Activated CD4-positive, alpha-beta T cell treated with anti-CD3 and anti-CD28 coated beads, Interleukin-2, amount 10 ng/mL, durations not matched to agents 24 days and 14 days (primary cell): ENCODE measurements around the gene CDKL2. TPM values are rescaled to one million over a fixed set of nuclear protein-coding genes. Genes with fewer than 3 reads are reported as not detected.
"Not testable (repeated sequence)": the region's sequence is repeated elsewhere in the genome, so short reads cannot be mapped to it uniquely, and the experiment has no call there.

Experiments used
- DNase-seq: peaks from one replicate; pipeline ENCODE4 v3.0.0; 2022
- H3K27ac Mint-ChIP-seq: one replicate; pipeline ENCODE4 v1.8.0; 2022; ENCODE audit warnings: mild to moderate bottlenecking, mixed read lengths
- H3K27me3 Mint-ChIP-seq: one replicate; pipeline ENCODE4 v1.8.0; 2022; ENCODE audit warnings: mixed read lengths
- H3K36me3 Mint-ChIP-seq: one replicate; pipeline ENCODE4 v1.8.0; 2022; ENCODE audit warnings: low read depth, mild to moderate bottlenecking, mixed read lengths
- H3K4me1 Mint-ChIP-seq: one replicate; pipeline ENCODE4 v1.8.0; 2021; ENCODE audit warnings: mixed read lengths
- H3K4me3 Mint-ChIP-seq: one replicate; pipeline ENCODE4 v1.8.0; 2022; ENCODE audit warnings: mild to moderate bottlenecking, moderate library complexity, mixed read lengths
- H3K9me3 Mint-ChIP-seq: one replicate; pipeline ENCODE4 v1.8.0; 2021; ENCODE audit warnings: mixed read lengths
- intact Hi-C: fragments of 100-400 bp; cut with micrococcal nuclease; formaldehyde crosslinking; loops from one replicate; pipeline ENCODE4 v1.15.1; 2023
- total RNA-seq: library from RNA; stranded (reverse); gene quantifications from 2 replicates; pipeline ENCODE4 v1.2.3, GENCODE V29; 2022

Gene CDKL2
- total RNA-seq, 1 donor from 2014 or later: not detected

- Mint-ChIP-seq H3K9me3 (no peaks in the 10 kb centered on the region), H3K4me1 (peaks cover 7% of the 10 kb centered on the region), H3K27ac (no peak overlapping the region), H3K4me3 (no peak overlapping the region), H3K27me3 (peaks cover 23% of the 10 kb centered on the region), H3K36me3 (no peaks in the 10 kb centered on the region)
- intact Hi-C loops: no loop called here
- no peak for DNase-seq
Observed at GRCh38 chr4:75561789-75562188, 68.5 kb downstream of the CDKL2 start.

GRCh38 chr4:75557696-75558095 is 72.6 kb downstream of the CDKL2 start:
- intact Hi-C loops: no loop called here
- Mint-ChIP-seq H3K4me3 (no peak overlapping the region), H3K4me1 (no peaks in the 10 kb centered on the region), H3K27me3 (peaks cover 22% of the 10 kb centered on the region), H3K36me3 (no peaks in the 10 kb centered on the region), H3K9me3 (no peaks in the 10 kb centered on the region), H3K27ac (no peak overlapping the region)
- DNase-seq: no peak

GRCh38 chr4:75555294-75556164 is 74.8 kb downstream of the CDKL2 start, which contains the start of gene ODAPH:
Gene ODAPH, plus strand, starts transcription at chr4:75556066. Its CDS starts 17 bp downstream, at chr4:75556083.
- H3K27ac Mint-ChIP-seq: no peak within 1 kb of the TSS
- DNase-seq: peak; percentile 69
- H3K4me1 Mint-ChIP-seq: no peaks in the 10 kb centered on the region
- intact Hi-C loops: no loop called here
- no peaks in the 10 kb centered on the region for H3K9me3 Mint-ChIP-seq
- no peak within 1 kb of the TSS for H3K4me3 Mint-ChIP-seq
- H3K27me3 Mint-ChIP-seq: peaks cover 18% of the 10 kb centered on the region
- H3K36me3 Mint-ChIP-seq: no peaks in the 10 kb centered on the region

- no peak for DNase-seq
- Mint-ChIP-seq H3K9me3 (no peaks in the 10 kb centered on the region), H3K27me3 (peaks cover 7% of the 10 kb centered on the region), H3K4me3 (no peak overlapping the region), H3K36me3 (no peaks in the 10 kb centered on the region), H3K27ac (no peak overlapping the region), H3K4me1 (no peaks in the 10 kb centered on the region)
- intact Hi-C loops: no loop called here
Observed at GRCh38 chr4:75552452-75552851, 77.9 kb downstream of the CDKL2 start.

- intact Hi-C loops: no loop called here
- no peaks in the 10 kb centered on the region for H3K4me1 Mint-ChIP-seq
- no peak for DNase-seq
- H3K27ac Mint-ChIP-seq: no peak overlapping the region
- H3K9me3 Mint-ChIP-seq: no peaks in the 10 kb centered on the region
- H3K4me3 Mint-ChIP-seq: no peak overlapping the region
- no peaks in the 10 kb centered on the region for H3K27me3 Mint-ChIP-seq
- H3K36me3 Mint-ChIP-seq: no peaks in the 10 kb centered on the region
Observed at GRCh38 chr4:75549019-75549418, 81.3 kb downstream of the CDKL2 start.

- Mint-ChIP-seq H3K9me3 (no peaks in the 10 kb centered on the region), H3K36me3 (no peaks in the 10 kb centered on the region), H3K27ac (no peak overlapping the region), H3K4me1 (no peaks in the 10 kb centered on the region), H3K27me3 (no peaks in the 10 kb centered on the region), H3K4me3 (no peak overlapping the region)
- no peak for DNase-seq
- intact Hi-C loops: no loop called here
Observed at GRCh38 chr4:75547647-75548387, 82.5 kb downstream of the CDKL2 start.

GRCh38 chr4:75545526-75545925 is 84.8 kb downstream of the CDKL2 start:
- DNase-seq: no peak
- intact Hi-C loops: no loop called here
- Mint-ChIP-seq H3K4me3 (no peak overlapping the region), H3K27me3 (no peaks in the 10 kb centered on the region), H3K4me1 (no peaks in the 10 kb centered on the region), H3K27ac (no peak overlapping the region), H3K9me3 (no peaks in the 10 kb centered on the region), H3K36me3 (no peaks in the 10 kb centered on the region)

- Mint-ChIP-seq H3K4me3 (no peak overlapping the region), H3K36me3 (no peaks in the 10 kb centered on the region), H3K27ac (no peak overlapping the region), H3K27me3 (no peaks in the 10 kb centered on the region), H3K9me3 (no peaks in the 10 kb centered on the region), H3K4me1 (no peaks in the 10 kb centered on the region)
- no peak for DNase-seq
- intact Hi-C loops: no loop called here
Observed at GRCh38 chr4:75544870-75545269, 85.5 kb downstream of the CDKL2 start.

- DNase-seq, H3K4me1 Mint-ChIP-seq, intact Hi-C loops, H3K27ac Mint-ChIP-seq, H3K27me3 Mint-ChIP-seq, H3K4me3 Mint-ChIP-seq, H3K36me3 Mint-ChIP-seq, H3K9me3 Mint-ChIP-seq: not testable (repeated sequence)
Observed at GRCh38 chr4:75544220-75544619, 86.1 kb downstream of the CDKL2 start.

- H3K36me3 Mint-ChIP-seq: no peaks in the 10 kb centered on the region
- no peaks in the 10 kb centered on the region for H3K27me3 Mint-ChIP-seq
- H3K4me3 Mint-ChIP-seq: no peak overlapping the region
- intact Hi-C loops: no loop called here
- no peak for DNase-seq
- H3K4me1 Mint-ChIP-seq: no peaks in the 10 kb centered on the region
- no peaks in the 10 kb centered on the region for H3K9me3 Mint-ChIP-seq
- H3K27ac Mint-ChIP-seq: no peak overlapping the region
Observed at GRCh38 chr4:75542824-75543223, 87.5 kb downstream of the CDKL2 start.

- H3K9me3 Mint-ChIP-seq, H3K4me3 Mint-ChIP-seq, H3K27ac Mint-ChIP-seq, H3K4me1 Mint-ChIP-seq, H3K27me3 Mint-ChIP-seq, DNase-seq, intact Hi-C loops: not testable (repeated sequence)
- H3K36me3 Mint-ChIP-seq: peaks cover 19% of the 10 kb centered on the region
Observed at GRCh38 chr4:75537308-75537707, 93.0 kb downstream of the CDKL2 start.

- H3K4me1 Mint-ChIP-seq, H3K9me3 Mint-ChIP-seq, H3K4me3 Mint-ChIP-seq, intact Hi-C loops, DNase-seq, H3K27me3 Mint-ChIP-seq, H3K27ac Mint-ChIP-seq: not testable (repeated sequence)
- H3K36me3 Mint-ChIP-seq: peaks cover 47% of the 10 kb centered on the region
Observed at GRCh38 chr4:75533926-75534325, 96.4 kb downstream of the CDKL2 start.

- H3K27me3 Mint-ChIP-seq, DNase-seq, intact Hi-C loops, H3K4me1 Mint-ChIP-seq, H3K9me3 Mint-ChIP-seq, H3K27ac Mint-ChIP-seq, H3K4me3 Mint-ChIP-seq: not testable (repeated sequence)
- peaks cover 49% of the 10 kb centered on the region for H3K36me3 Mint-ChIP-seq
Observed at GRCh38 chr4:75533339-75533887, 96.9 kb downstream of the CDKL2 start.

GRCh38 chr4:75531536-75532143 is 98.7 kb downstream of the CDKL2 start:
- DNase-seq, H3K4me3 Mint-ChIP-seq, H3K9me3 Mint-ChIP-seq, H3K27ac Mint-ChIP-seq, intact Hi-C loops, H3K27me3 Mint-ChIP-seq, H3K4me1 Mint-ChIP-seq: not testable (repeated sequence)
- H3K36me3 Mint-ChIP-seq: peaks cover 56% of the 10 kb centered on the region
